Fibroblast of lung (primary cell): ENCODE results near the gene SPATS2L. TPM values are rescaled to one million over a fixed set of nuclear protein-coding genes. Genes with fewer than 3 reads are reported as not detected.

Experiments used
- DNase-seq, 2 donors: peaks; one replicate each; pipeline versions ENCODE4 v3.0.0 to v3.0.0-alpha.2; 2010; ENCODE audit warnings: low read depth in 2 of 2
- H2AFZ ChIP-seq: 2 replicates; pipeline ENCODE4 v1.5.1; 2012; ENCODE audit warnings: low read length, control low read depth, inconsistent platforms
- H3K27ac ChIP-seq: 2 replicates; pipeline ENCODE4 v1.5.1; 2011; ENCODE audit warnings: low read length, control low read depth; ENCODE audit not compliant: insufficient read depth
- H3K27me3 ChIP-seq: 2 replicates; pipeline ENCODE4 v1.5.1; 2011; ENCODE audit warnings: mild to moderate bottlenecking, low read length; ENCODE audit not compliant: control insufficient read depth, insufficient read depth
- H3K36me3 ChIP-seq: 2 replicates; pipeline ENCODE4 v1.5.1; 2011; ENCODE audit warnings: low read length; ENCODE audit not compliant: control insufficient read depth, insufficient read depth
- H3K4me1 ChIP-seq: 2 replicates; pipeline ENCODE4 v1.5.1; 2011; ENCODE audit warnings: low read length; ENCODE audit not compliant: control insufficient read depth, insufficient read depth; ENCODE audit errors: extremely low read depth
- H3K4me2 ChIP-seq: 2 replicates; pipeline ENCODE4 v1.5.1; 2011; ENCODE audit warnings: low read length, control low read depth; ENCODE audit not compliant: insufficient read depth; ENCODE audit errors: extremely low read depth
- H3K4me3 ChIP-seq, 4 experiments: fragments of 200-600 bp in 1 of 4; sonication (generic) in 1 of 4; replicated peaks in 1 of 4; 2 replicates each; pipeline ENCODE4 v1.5.1; 2011 to 2016; ENCODE audit warnings: low read length in 4 of 4, low read depth in 3 of 4, mild to moderate bottlenecking in 3 of 4, control low read depth in 2 of 4, inconsistent platforms in 1 of 4, mixed read lengths in 1 of 4; ENCODE audit not compliant: insufficient read depth in 1 of 4; ENCODE audit errors: control extremely low read depth in 1 of 4
- H3K79me2 ChIP-seq: 2 replicates; pipeline ENCODE4 v1.5.1; 2012; ENCODE audit warnings: mild to moderate bottlenecking, low read length, inconsistent platforms; ENCODE audit not compliant: control insufficient read depth, insufficient read depth
- H3K9ac ChIP-seq: 2 replicates; pipeline ENCODE4 v1.5.1; 2011; ENCODE audit warnings: mild to moderate bottlenecking, low read length, control low read depth; ENCODE audit not compliant: insufficient read depth
- H3K9me3 ChIP-seq: 2 replicates; pipeline ENCODE4 v1.5.1; 2012; ENCODE audit warnings: low read depth, low read length; ENCODE audit not compliant: control insufficient read depth, insufficient read depth
- H4K20me1 ChIP-seq: 2 replicates; pipeline ENCODE4 v1.5.1; 2011; ENCODE audit warnings: low read length; ENCODE audit not compliant: control insufficient read depth, insufficient read depth; ENCODE audit errors: extremely low read depth
- EZH2 ChIP-seq: IDR thresholded peaks from 2 replicates; pipeline ENCODE4 v1.5.1; 2012; ENCODE audit warnings: low read length, control low read depth, mild to moderate bottlenecking; ENCODE audit errors: missing control alignments
- polyA plus RNA-seq, 2 donors: library from polyadenylated mRNA; depleted of rRNA in 1 of 2; stranded (reverse) in 1 of 2; unstranded in 1 of 2; fragments of >200 nt; gene quantifications; 2 replicates each; pipeline ENCODE4 v1.2.1, GENCODE V29; 2011 to 2012; ENCODE audit warnings: missing spikeins in 1 of 2
- total RNA-seq: library from RNA; depleted of rRNA; stranded (reverse); fragments of >200 nt; gene quantifications from 2 replicates; pipeline ENCODE4 v1.2.1, GENCODE V29; 2014
- TF ChIP-seq, protein P1 (sequence below), 2 donors: IDR thresholded peaks in 1 of 2; conservative IDR thresholded peaks in 1 of 2; 1 replicate in 1 of 2; 2 replicates in 1 of 2; pipeline ENCODE4 v1.5.1; 2011 to 2012; ENCODE audit warnings: low read length in 2 of 2, control low read depth in 1 of 2, inconsistent platforms in 1 of 2, low read depth in 1 of 2, mild to moderate bottlenecking in 1 of 2

The SPATS2L gene
- total and polyA plus RNA-seq, 2 donors (not counting 1 experiment from before 2014, with no cell fraction given): 73.8 to 291 TPM

DNA sequence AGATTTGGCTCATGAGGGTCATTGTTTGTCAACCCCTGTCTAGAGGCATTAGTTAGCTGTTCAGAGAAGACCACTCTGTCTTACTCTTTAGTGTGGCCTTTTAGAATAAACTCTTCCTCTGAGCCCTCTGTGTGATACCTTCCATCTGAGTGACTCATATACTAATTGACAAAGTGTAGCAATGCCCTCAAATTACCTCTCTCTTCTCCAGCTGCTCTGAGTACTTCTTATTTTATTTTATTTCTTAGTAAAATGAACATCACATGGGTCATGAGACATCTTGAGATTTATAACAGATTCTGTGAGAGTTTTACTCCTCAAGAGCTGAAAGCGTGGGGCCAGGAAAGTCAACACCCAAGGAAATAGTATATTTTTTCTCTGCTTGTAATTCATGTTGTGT lies 136.0 kb downstream of the SPATS2L start:
- peak overlapping the region; percentile 22 for H3K27ac ChIP-seq
- H3K4me2 ChIP-seq: peak overlapping the region; percentile 19
- DNase-seq: peak; percentile 81 to 82

GRCh38 chr2:200443376-200443775 lies 136.9 kb downstream of the SPATS2L start:
- Histone ChIP-seq H3K4me2 (no peak overlapping the region), H3K4me1 (peaks cover 8% of the 10 kb centered on the region), H2AFZ (no peak overlapping the region), H3K27me3 (no peaks in the 10 kb centered on the region), H3K27ac (no peak overlapping the region), H4K20me1 (no peaks in the 10 kb centered on the region), H3K4me3 (no peak overlapping the region), H3K9me3 (no peaks in the 10 kb centered on the region), H3K36me3 (peaks cover 3% of the 10 kb centered on the region), H3K79me2 (no peaks in the 10 kb centered on the region), H3K9ac (no peak overlapping the region)
- no peak for DNase-seq
- no peak for TF ChIP-seq EZH2
- TF ChIP-seq, protein P1, sequence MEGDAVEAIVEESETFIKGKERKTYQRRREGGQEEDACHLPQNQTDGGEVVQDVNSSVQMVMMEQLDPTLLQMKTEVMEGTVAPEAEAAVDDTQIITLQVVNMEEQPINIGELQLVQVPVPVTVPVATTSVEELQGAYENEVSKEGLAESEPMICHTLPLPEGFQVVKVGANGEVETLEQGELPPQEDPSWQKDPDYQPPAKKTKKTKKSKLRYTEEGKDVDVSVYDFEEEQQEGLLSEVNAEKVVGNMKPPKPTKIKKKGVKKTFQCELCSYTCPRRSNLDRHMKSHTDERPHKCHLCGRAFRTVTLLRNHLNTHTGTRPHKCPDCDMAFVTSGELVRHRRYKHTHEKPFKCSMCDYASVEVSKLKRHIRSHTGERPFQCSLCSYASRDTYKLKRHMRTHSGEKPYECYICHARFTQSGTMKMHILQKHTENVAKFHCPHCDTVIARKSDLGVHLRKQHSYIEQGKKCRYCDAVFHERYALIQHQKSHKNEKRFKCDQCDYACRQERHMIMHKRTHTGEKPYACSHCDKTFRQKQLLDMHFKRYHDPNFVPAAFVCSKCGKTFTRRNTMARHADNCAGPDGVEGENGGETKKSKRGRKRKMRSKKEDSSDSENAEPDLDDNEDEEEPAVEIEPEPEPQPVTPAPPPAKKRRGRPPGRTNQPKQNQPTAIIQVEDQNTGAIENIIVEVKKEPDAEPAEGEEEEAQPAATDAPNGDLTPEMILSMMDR (conservative IDR thresholded peaks at IDR 0.05 in 1 of 2, IDR thresholded peaks at IDR 0.05 in 1 of 2; ENCODE audit: low read depth in 1 of 2, low read length in 2 of 2): no peak

More for the DNA sequence above, 136.0 kb downstream of the SPATS2L start:
- no peaks in the 10 kb centered on the region for H3K9me3 ChIP-seq
- TF ChIP-seq EZH2: no peak
- TF ChIP-seq, protein P1 (conservative IDR thresholded peaks at IDR 0.05 in 1 of 2, IDR thresholded peaks at IDR 0.05 in 1 of 2; ENCODE audit: low read depth in 1 of 2, low read length in 2 of 2): no peak
- H4K20me1 ChIP-seq: no peaks in the 10 kb centered on the region
- peaks cover 8% of the 10 kb centered on the region for H3K4me1 ChIP-seq
- H2AFZ ChIP-seq: no peak overlapping the region
- no peaks in the 10 kb centered on the region for H3K27me3 ChIP-seq
- H3K9ac ChIP-seq: no peak overlapping the region
- H3K4me3 ChIP-seq: no peak overlapping the region
- peaks cover 3% of the 10 kb centered on the region for H3K36me3 ChIP-seq
- no peaks in the 10 kb centered on the region for H3K79me2 ChIP-seq

GRCh38 chr2:200443916-200444315 lies 137.4 kb downstream of the SPATS2L start:
- H3K27me3 ChIP-seq: no peaks in the 10 kb centered on the region
- peak in 1 of 2 donors; percentile 45 for DNase-seq
- H3K4me3 ChIP-seq: no peak overlapping the region
- no peaks in the 10 kb centered on the region for H3K79me2 ChIP-seq
- no peaks in the 10 kb centered on the region for H3K9me3 ChIP-seq
- no peak overlapping the region for H3K27ac ChIP-seq
- TF ChIP-seq, protein P1 (conservative IDR thresholded peaks at IDR 0.05 in 1 of 2, IDR thresholded peaks at IDR 0.05 in 1 of 2; ENCODE audit: low read depth in 1 of 2, low read length in 2 of 2): no peak
- TF ChIP-seq EZH2: no peak
- no peak overlapping the region for H2AFZ ChIP-seq
- no peak overlapping the region for H3K4me2 ChIP-seq
- H4K20me1 ChIP-seq: no peaks in the 10 kb centered on the region
- H3K9ac ChIP-seq: no peak overlapping the region
- peaks cover 8% of the 10 kb centered on the region for H3K4me1 ChIP-seq
- peaks cover 4% of the 10 kb centered on the region for H3K36me3 ChIP-seq
